ENCODE data around the gene MOSPD2.

GRCh38 chrX:14903891-14904290 lies 30.7 kb downstream of the MOSPD2 start:
- TF ChIP-seq EZH2 (optimal IDR thresholded peaks at IDR 0.05; ENCODE audit: low read depth, low read length) (no peak), CTCF (IDR thresholded peaks at IDR 0.05; ENCODE audit: low read length) (no peak), EZH2phosphoT487 (IDR thresholded peaks at IDR 0.05; ENCODE audit: low read length) (no peak)

Measured in MM.1S (cell line).